Esophagus muscularis mucosa (tissue), 3 donors: ENCODE results near the gene OTOP3.

Experiments used
- POLR2A ChIP-seq: fragments of 450-650 bp; IDR thresholded peaks from one replicate; pipeline ENCODE4 v1.6.1; 2017; ENCODE audit warnings: antibody characterized with exemption, moderate library complexity, mild to moderate bottlenecking, low read depth
- POLR2AphosphoS5 ChIP-seq, 2 donors: sonication (generic); formaldehyde crosslinking; IDR thresholded peaks; one replicate each; pipeline ENCODE4 v1.6.1; 2017; ENCODE audit warnings: antibody characterized with exemption in 2 of 2
- TF ChIP-seq, protein P1 (sequence below), 3 experiments: fragments of 200-600 bp in 2 of 3; fragments of 450-650 bp in 1 of 3; sonication (generic) in 2 of 3; IDR thresholded peaks; one replicate each; pipeline ENCODE4 v1.5.1; 2017 to 2019; ENCODE audit warnings: antibody characterized with exemption in 3 of 3, mild to moderate bottlenecking in 2 of 3, moderate library complexity in 1 of 3

- TF ChIP-seq, protein P1, sequence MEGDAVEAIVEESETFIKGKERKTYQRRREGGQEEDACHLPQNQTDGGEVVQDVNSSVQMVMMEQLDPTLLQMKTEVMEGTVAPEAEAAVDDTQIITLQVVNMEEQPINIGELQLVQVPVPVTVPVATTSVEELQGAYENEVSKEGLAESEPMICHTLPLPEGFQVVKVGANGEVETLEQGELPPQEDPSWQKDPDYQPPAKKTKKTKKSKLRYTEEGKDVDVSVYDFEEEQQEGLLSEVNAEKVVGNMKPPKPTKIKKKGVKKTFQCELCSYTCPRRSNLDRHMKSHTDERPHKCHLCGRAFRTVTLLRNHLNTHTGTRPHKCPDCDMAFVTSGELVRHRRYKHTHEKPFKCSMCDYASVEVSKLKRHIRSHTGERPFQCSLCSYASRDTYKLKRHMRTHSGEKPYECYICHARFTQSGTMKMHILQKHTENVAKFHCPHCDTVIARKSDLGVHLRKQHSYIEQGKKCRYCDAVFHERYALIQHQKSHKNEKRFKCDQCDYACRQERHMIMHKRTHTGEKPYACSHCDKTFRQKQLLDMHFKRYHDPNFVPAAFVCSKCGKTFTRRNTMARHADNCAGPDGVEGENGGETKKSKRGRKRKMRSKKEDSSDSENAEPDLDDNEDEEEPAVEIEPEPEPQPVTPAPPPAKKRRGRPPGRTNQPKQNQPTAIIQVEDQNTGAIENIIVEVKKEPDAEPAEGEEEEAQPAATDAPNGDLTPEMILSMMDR (IDR thresholded peaks at IDR 0.05) = no peak
- no peak for TF ChIP-seq POLR2AphosphoS5 (IDR thresholded peaks at IDR 0.05)
- TF ChIP-seq POLR2A = no peak
Observed at GRCh38 chr17:74888469-74888868, 47.2 kb upstream of the OTOP3 start.
